RWPE2 (cell line): ENCODE data around the gene EPB41.
"Not testable (repeated sequence)": the region's sequence is repeated elsewhere in the genome, so short reads cannot be mapped to it uniquely, and the experiment has no call there.

ENCODE experiments used
- ATAC-seq: fragments of 200-7000 bp; cut with Tn5 transposase; 3 replicates; pipeline ENCODE4 v1.9.1; 2021; ENCODE audit warnings: low read depth
- DNase-seq: peaks from one replicate; pipeline ENCODE4 v3.0.0-alpha.2; 2020; ENCODE audit warnings: low spot score
- H3K27ac ChIP-seq: fragments of 450-650 bp; 2 replicates; pipeline ENCODE4 v1.5.1; 2017; ENCODE audit warnings: mild to moderate bottlenecking; ENCODE audit not compliant: poor library complexity, severe bottlenecking
- H3K27me3 ChIP-seq: fragments of 250-450 bp; sonication (Bioruptor Pico); 2 replicates; pipeline ENCODE4 v1.5.1; 2021; ENCODE audit warnings: mild to moderate bottlenecking, moderate library complexity; ENCODE audit not compliant: insufficient read depth, poor library complexity, severe bottlenecking
- H3K36me3 ChIP-seq: fragments of 250-450 bp; sonication (Bioruptor Pico); 2 replicates; pipeline ENCODE4 v1.5.1; 2020; ENCODE audit warnings: low read depth, mild to moderate bottlenecking, moderate library complexity
- H3K4me1 ChIP-seq: fragments of 250-450 bp; sonication (Bioruptor Pico); 2 replicates; pipeline ENCODE4 v1.5.1; 2021; ENCODE audit warnings: mild to moderate bottlenecking, moderate library complexity; ENCODE audit not compliant: insufficient read depth, poor library complexity, severe bottlenecking
- H3K4me3 ChIP-seq: fragments of 250-450 bp; sonication (Bioruptor Pico); 2 replicates; pipeline ENCODE4 v1.5.1; 2021; ENCODE audit warnings: mild to moderate bottlenecking, moderate library complexity; ENCODE audit not compliant: severe bottlenecking
- H3K9me3 ChIP-seq: fragments of 250-450 bp; sonication (Bioruptor Pico); 2 replicates; pipeline ENCODE4 v1.5.1; 2021; ENCODE audit warnings: mild to moderate bottlenecking, moderate library complexity; ENCODE audit not compliant: severe bottlenecking
- CTCF ChIP-seq: fragments of 450-650 bp; IDR thresholded peaks from one replicate; pipeline ENCODE4 v1.5.1; 2017; ENCODE audit warnings: mild to moderate bottlenecking, moderate library complexity; ENCODE audit not compliant: poor library complexity, severe bottlenecking

The EPB41 gene

DNA sequence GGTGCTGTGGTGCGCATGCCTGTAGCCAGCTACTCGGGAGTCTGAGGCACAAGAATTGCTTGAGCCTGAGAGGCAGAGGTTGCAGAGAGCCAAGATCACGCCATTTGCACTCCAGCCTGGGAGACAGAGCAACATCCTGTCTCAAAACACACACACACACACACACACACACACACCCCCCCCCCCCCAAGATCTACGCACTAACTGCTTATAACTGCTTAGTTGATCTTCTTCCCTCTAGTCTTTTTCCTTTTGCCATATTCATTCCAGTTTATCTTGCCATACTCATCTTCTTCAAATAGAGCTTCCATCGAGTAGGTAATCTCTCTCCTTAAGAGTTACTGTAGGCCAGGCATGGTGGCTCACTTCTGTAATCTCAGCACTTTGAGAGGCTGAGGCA lies 20.9 kb downstream of the EPB41 start:
- no peaks in the 10 kb centered on the region for H3K27me3 ChIP-seq
- H3K27ac ChIP-seq = no peak overlapping the region
- no peaks in the 10 kb centered on the region for H3K4me1 ChIP-seq
- no peak for TF ChIP-seq CTCF
- H3K4me3 ChIP-seq = no peak overlapping the region
- H3K9me3 ChIP-seq = no peaks in the 10 kb centered on the region
- no peak for DNase-seq
- no peaks in the 10 kb centered on the region for H3K36me3 ChIP-seq
- ATAC-seq = no peak

DNA sequence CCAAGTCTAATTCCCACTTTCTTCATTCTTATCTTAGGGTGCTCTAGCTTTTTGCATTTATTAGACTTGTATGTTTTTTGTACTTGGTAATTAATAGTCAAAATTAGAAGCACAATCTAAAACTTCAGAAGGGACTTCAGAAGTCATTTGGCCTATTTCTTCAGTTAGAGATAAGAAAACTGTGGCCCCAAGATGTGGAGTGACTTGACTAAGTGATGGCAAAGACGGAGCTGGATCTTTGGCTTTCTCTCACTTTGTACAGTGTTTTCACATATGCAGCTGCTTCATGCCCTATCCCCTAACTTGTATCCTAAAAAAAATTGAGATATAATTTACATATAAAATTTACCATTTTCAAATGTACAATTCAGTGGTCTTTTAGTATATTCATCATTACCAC lies 21.7 kb downstream of the EPB41 start:
- ATAC-seq (no peak), DNase-seq (no peak)
- Histone ChIP-seq H3K27me3 (no peaks in the 10 kb centered on the region), H3K4me1 (no peaks in the 10 kb centered on the region), H3K27ac (no peak overlapping the region), H3K9me3 (no peaks in the 10 kb centered on the region), H3K36me3 (no peaks in the 10 kb centered on the region), H3K4me3 (no peak overlapping the region)
- TF ChIP-seq CTCF = no peak

DNA sequence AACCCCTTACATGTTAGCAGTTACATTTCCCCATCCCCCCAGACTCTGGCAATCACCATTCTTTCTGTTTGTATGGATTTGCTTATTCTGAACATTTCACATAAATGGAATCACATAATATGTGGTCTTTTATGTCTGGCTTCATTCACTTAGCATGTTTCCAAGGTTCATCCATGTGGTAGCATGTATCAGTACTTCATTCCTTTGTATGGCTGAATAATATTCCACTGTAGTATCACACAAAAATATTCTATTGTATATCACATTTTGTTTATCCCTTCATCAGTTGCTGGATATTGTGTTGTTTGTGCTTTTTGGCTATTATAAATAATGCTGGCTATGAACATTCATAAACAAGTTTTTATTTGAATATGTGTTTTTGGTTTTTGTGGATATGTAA lies 22.2 kb downstream of the EPB41 start:
- TF ChIP-seq CTCF = no peak
- Histone ChIP-seq H3K9me3 (no peaks in the 10 kb centered on the region), H3K4me3 (no peak overlapping the region), H3K27ac (no peak overlapping the region), H3K36me3 (no peaks in the 10 kb centered on the region), H3K4me1 (no peaks in the 10 kb centered on the region), H3K27me3 (no peaks in the 10 kb centered on the region)
- ATAC-seq (no peak), DNase-seq (no peak)

DNA sequence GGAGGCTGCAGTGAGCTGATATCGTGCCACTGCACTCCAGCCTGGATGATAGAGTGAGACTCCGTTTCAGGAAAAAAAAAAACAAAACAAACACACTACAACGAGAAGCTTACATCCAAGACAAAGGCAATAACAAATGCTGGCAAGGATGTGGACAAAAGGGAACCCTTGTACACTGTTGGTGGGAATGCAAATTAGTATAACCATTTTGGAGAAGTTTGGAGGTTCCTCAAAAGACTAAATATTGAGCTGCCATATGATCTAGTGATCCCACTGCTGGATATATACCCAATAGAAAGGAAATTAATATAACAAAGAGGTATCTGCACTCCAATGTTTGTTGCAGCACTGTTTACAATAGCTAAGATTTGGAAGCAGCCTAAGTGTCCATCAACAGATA lies 29.2 kb downstream of the EPB41 start:
- not testable (repeated sequence) for DNase-seq, H3K27ac ChIP-seq, H3K4me1 ChIP-seq, H3K4me3 ChIP-seq, H3K27me3 ChIP-seq, H3K36me3 ChIP-seq, H3K9me3 ChIP-seq, ATAC-seq

GRCh38 chr1:28950006-28950405 lies 35.6 kb downstream of the EPB41 start:
- H3K4me3 ChIP-seq = no peak overlapping the region
- H3K27ac ChIP-seq = no peak overlapping the region
- no peaks in the 10 kb centered on the region for H3K4me1 ChIP-seq
- H3K9me3 ChIP-seq = no peaks in the 10 kb centered on the region
- H3K27me3 ChIP-seq = no peaks in the 10 kb centered on the region
- no peaks in the 10 kb centered on the region for H3K36me3 ChIP-seq
- TF ChIP-seq CTCF = no peak
- DNase-seq (no peak), ATAC-seq (no peak)

DNA sequence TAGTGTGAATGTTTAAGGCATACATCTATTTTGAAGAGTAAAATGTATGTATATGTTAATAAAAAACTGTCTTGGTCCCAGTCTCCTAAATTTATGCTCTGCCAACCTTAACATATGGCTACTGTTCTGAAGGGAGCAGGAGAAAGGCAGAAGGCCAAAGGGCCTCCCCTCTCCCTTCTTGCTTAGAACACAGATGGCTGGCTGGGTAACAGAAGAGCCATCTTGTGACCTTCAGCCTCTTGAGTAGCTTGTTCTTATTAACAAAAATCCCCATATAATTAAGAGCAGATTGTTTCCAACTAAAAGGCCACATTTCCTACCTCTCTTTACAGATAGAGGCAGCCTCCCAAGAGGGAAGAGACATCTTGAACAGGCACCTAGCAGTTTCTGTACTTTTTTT lies 36.1 kb downstream of the EPB41 start:
- Histone ChIP-seq H3K27ac (no peak overlapping the region), H3K36me3 (no peaks in the 10 kb centered on the region), H3K27me3 (no peaks in the 10 kb centered on the region), H3K4me1 (no peaks in the 10 kb centered on the region), H3K4me3 (no peak overlapping the region), H3K9me3 (no peaks in the 10 kb centered on the region)
- no peak for TF ChIP-seq CTCF
- DNase-seq (no peak), ATAC-seq (no peak)
